GM19438 (cell line): ENCODE data around the gene ERICH2.

Source experiments
- ATAC-seq: cut with Tn5 transposase; IDR thresholded peaks from one replicate; pipeline ENCODE4 v1.9.1; 2021; ENCODE audit warnings: low read depth; ENCODE audit not compliant: unreplicated experiment

Gene ERICH2

DNA sequence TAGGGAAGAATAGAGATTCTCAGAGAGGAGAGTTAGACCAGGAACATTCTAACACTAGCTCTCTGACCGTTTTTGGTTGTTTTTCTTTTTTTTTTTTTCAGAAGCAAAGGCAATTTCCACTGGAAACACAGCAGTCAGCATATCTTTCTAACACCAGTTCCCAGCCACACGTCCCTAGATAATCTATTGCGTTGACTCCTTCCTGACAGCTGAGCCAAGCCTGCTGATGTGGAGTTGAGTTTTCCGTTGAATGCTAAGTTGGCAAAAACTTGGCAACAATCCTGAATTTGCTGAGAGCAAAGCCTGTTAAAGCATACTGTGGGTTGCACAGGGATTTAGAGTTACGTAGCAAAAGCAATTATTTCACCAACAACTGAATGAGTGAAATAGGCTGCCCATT, 65.8 kb downstream of the ERICH2 start:
- no peak for ATAC-seq

DNA sequence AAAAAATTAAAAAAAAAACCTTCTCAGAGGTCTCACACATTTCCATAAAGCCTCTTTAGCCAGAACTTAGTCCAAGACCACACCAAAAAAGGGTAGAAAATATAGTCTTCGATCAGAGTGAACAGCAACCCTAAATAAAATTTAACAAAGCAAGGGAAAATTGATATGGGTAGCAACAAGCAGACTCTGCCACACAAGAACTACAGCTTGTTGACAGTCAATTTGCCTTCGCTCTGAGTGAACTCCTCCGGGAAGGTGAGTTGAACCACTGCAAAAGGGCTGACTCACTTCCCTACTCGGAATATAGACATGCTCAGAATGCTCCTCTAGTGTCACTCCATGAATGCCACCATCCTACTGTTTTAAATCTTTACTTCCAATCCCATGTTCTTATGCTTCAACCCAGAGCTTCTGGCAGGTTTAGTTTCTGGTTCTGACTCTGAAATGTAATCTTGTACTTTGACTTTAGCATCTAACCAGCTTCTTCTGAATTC, 70.6 kb downstream of the ERICH2 start:
- no peak for ATAC-seq

DNA sequence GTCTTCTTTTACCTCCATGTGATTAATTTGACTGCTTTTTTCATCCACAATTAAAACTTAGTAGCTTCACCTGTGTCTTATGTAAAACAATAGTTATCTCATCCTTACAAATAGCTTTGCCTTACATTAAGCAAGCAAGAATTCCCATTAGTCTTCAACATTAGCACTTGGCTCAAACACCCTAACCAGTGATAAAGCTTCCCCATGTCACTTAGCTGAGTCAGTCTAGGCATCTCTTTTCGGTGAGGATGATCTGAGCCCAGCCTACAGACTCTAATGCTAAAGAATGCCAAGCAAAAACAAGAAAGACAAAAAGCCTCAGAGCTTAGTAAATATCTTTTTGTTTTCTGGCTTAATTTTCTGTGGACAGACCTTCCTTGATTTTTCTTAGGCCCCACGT, 72.6 kb downstream of the ERICH2 start:
- no peak for ATAC-seq

DNA sequence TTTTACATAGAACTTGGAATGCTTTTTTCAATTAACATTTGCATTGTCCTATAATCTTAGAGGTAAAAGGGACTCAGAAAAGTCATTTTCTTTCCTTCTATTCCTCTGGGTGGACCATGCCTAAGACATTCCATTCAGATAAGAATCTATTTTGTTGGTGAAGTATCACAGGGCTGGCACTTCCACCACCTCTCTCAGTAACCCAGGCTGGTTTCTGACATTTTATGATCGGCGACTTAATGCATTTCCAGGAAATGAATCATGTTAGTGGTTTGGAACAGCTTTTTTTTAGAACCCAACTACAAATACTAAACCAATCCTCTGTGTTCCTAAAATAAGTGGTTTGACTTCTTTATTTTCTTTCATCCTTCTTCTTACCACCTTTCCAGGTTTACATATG, 73.5 kb downstream of the ERICH2 start:
- ATAC-seq: no peak

DNA sequence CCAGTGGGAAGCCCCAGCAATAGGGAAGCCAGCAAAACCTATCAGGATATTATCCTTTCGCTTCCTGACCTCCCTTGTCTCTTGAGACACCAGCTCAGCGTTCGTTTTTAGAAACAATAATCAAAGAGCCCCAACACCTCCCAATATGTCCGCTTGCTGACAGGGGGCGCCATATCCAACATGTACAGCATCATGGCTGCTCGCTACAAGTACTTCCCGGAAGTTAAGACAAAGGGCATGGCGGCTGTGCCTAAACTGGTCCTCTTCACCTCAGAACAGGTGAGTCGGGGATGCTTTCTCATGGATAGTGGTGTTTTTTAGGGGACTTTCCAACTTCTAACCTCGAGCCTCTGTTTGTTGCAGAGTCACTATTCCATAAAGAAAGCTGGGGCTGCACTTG, 75.2 kb downstream of the ERICH2 start:
- ATAC-seq: no peak

DNA sequence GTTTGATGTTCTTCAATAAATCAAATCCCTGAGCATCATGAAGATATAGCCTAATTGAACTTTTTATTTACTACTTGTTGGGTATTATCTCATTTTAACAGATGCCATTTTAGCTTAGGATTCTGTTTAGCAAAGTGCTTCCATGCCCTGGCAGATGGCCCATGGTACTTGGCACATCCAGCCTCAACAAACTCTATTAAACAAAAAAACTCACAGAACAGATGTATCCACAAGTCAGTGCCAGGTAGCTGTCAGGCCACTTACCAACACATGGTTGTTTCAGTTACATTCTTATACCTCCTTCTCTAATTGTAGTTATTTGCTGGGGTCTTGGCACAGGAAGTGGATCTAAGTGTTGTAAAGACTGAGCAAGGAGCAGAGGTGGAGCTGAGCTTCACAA, 76.1 kb downstream of the ERICH2 start:
- no peak for ATAC-seq

DNA sequence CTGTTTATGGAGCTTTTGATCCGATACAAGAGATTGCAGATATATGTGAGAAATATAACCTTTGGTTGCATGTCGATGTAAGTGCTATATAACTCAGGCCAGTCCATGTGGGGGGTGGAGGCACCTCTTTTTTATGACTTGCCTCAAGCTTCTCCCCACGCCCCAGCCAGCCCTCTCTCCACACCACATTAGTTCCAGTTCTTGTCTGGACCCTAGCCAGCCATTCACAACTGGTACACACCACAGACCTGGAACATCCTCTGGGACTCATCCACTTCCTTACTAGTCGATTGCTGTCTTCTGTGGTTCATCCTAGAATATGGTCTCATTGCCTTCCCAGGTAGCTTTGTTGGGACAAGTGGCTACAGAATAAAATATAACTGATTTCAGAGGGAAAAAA, 77.5 kb downstream of the ERICH2 start:
- no peak for ATAC-seq
